NCI-H2196 (cell line): ENCODE results near the gene EXOC4.
"Not testable (repeated sequence)": the region's sequence is repeated elsewhere in the genome, so short reads cannot be mapped to it uniquely, and the experiment has no call there.

ENCODE experiments used
- DNase-seq: peaks from one replicate; lab custom pipeline; 2025; ENCODE audit not compliant: unreplicated experiment; lab: John Stamatoyannopoulos, UW

The EXOC4 gene

DNA sequence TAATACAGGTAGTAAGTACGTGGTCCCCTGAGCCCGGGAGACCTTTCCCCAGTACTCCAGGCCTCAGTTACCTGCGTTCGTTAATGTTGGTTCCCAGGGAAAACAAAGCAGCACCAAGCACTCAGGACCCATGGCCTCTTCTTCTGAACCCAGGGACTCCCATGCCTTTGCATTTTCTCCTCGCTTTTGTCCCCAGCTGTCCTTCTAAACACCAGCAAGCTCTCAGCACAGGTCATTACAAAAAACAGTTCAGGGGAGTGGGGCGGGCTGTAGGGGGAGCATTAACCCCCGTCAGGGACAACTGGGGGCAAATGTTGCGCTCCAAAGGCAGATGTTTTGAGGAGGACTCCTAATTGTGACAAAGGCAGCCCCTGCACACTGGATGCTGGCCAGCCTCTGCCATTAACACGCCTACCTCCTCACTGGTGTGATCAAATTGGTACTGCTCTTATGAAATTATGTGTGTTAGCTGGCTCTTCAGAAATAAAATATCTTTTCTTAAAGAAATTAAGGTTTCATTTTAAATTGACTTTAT is 793.8 kb downstream of the EXOC4 start:
- DNase-seq, result no peak

DNA sequence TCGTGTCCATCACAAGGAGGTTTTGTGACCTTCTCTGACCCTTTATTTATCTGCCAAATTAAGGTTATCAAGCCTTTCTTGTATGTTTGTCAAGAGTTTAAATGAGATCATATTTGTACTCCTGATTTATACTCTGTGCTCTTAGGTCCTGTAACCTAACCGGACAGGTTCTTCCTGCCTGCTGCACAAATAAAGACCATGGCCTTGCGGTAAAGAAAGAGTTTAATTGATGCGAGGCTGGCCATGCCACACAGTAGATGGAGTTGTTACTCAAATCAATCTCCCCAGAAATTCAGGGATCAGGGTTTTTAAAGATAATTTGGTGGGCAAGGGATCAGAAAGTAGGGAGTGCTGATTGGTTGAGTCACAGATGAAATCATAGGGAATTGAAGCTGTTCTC is 794.8 kb downstream of the EXOC4 start:
- DNase-seq, result no peak

DNA sequence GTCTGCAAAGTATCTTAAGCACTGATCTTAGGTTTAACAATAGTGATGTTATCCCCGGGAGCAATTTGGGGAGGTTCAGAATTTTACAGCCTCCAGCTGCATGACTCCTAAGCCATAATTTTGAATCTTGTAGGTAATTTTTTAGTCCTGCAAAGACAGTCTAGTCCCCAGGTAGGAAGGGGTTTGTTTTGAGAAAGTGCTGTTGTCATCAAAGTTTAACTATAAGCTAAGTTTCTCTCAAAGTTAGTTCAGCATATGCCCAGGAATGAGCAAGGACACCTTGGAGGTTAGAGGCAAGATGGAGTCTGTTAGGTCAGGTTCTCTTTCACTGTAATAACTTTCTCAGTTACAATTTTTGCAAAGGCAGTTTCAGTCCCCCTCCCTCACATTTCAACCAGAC is 795.3 kb downstream of the EXOC4 start:
- no peak for DNase-seq

DNA sequence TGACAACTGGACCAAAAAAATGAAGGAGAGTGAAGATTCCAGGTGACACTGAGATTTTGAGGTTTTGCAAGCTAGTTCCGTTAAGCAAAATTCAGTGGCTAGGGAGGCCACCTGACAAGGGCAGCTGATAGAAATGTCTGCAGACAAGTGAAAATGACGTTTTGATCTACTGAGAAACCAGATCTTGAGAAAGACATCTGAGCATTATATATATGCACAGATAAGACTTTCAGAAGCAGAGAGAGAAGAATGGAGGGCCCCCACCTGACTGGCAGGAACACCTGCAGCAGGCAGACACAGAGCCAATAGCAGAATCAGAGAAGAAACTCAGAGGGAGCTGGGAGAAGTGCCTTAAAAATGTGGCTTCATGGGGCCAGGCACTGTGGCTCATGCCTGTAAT is 798.1 kb downstream of the EXOC4 start:
- no peak for DNase-seq

DNA sequence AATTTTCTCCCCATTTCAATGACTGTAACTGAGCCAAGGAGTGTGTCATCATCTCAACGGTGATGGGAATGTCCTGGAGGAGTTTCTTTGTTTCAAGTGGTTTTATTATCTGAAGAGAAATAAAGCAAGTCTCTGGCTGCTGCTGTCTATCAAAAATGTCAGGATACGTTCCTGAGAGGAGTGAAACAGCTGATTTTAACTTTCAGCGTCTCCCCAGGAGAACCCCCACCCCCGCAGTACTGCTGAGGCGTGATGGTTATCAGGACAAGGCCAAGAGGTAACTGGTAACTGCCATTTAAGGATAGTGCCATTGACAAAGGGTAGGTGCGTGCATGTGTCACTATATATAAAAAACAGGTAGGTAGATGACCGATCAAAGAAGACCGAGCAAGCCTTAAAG is 803.9 kb downstream of the EXOC4 start:
- DNase-seq, result no peak

- DNase-seq, result no peak
Measured at GRCh38 chr7:134058521-134058920, 805.6 kb downstream of the EXOC4 start.

GRCh38 chr7:134058980-134059379 is 806.1 kb downstream of the EXOC4 start:
- no peak for DNase-seq

DNA sequence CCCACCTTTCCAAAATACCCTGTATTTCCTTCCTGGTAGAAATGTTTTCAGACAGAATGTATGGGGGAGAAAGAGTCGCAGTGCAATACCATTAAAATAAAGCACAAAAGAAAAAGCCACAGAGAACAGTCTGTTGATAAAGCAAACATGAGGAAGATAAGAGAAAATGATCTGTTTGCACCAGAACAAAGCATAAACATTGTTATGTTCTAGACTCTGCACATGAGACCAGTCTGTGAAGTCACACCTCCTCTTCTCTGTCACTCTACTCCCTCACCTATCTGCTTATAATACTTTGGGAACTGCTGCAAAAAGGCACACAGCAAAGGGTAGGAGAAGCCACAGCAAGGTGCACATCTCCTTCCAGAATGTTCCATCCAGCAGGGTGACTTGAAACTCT is 807.0 kb downstream of the EXOC4 start:
- DNase-seq, result no peak

DNA sequence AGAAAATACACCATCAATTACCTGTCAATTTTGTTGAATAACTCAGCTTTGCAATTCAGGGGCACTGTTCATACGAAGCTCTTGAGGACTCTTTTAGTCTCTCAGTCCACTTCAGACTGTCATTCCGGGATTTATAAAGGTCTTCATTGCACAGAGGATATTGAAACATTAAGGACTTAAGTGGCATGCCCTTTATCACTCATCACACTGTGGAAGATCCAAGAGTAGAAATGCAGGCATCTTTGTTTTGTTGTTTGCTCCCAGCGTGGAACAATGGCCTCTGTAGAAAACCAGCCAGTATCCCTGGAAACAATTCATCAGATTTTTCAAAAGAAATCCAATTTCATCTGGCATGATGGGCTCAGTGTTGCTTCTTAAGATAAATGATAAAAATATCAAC is 808.0 kb downstream of the EXOC4 start:
- DNase-seq, result no peak

GRCh38 chr7:134062460-134062859 is 809.6 kb downstream of the EXOC4 start:
- DNase-seq, result no peak

DNA sequence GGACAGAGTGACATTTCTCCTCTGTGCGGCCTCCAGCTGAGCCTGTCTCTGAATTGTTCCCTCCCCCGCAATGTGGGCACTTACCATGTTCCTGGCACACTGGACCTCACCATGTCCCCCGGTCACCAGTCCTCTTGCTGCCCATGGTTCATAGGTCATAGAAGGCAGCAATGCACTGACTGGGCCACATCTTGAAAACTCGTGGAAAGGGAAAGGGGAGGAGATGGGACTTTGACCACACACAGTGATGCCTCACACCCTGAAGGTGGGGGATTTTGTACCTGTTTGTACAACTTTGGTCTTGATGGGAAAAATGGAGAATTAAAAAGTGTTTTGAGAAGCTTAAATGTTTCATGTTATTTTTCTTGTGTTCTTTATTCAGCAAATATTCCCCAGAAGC is 812.5 kb downstream of the EXOC4 start:
- no peak for DNase-seq

DNA sequence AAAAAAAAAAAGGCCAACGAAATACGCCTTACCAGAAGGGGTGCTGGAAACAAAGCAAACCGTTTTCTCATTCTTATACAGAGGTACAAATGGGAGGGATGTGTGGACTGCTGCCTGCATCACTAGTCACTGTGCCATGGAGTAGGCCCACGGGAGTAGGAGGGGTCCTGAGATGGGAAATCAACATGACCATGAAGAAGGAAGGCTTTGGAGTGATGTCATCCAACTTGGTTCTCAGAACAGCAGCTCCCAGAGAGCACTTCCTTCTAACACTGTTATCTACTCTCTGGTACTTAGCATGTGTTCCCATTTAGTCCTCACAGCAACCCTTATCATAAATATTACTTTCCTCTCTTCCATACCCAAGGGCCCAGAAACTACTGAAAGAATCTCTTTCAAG is 814.3 kb downstream of the EXOC4 start:
- DNase-seq, result no peak

DNA sequence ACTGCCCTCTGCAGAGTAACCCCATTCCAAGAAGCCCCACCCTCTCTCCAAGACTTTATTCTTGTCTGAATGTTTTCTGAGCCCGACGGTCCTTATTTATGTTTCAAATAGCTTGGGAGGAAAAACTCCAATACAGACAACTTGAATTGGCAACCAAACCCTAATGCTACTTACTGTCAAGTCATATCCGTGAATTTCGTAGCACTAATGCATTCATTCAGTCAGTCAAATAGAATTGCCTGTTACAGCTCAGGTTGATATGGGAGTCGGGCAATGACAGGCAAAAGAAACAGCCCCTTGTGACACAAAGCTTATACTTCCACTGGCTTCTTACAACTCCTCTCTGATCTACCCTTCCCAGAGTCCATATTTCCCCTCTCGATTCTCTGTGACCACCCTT is 815.8 kb downstream of the EXOC4 start:
- no peak for DNase-seq

GRCh38 chr7:134069187-134069586 is 816.3 kb downstream of the EXOC4 start:
- DNase-seq, result no peak

GRCh38 chr7:134070673-134071072 is 817.8 kb downstream of the EXOC4 start:
- no peak for DNase-seq

DNA sequence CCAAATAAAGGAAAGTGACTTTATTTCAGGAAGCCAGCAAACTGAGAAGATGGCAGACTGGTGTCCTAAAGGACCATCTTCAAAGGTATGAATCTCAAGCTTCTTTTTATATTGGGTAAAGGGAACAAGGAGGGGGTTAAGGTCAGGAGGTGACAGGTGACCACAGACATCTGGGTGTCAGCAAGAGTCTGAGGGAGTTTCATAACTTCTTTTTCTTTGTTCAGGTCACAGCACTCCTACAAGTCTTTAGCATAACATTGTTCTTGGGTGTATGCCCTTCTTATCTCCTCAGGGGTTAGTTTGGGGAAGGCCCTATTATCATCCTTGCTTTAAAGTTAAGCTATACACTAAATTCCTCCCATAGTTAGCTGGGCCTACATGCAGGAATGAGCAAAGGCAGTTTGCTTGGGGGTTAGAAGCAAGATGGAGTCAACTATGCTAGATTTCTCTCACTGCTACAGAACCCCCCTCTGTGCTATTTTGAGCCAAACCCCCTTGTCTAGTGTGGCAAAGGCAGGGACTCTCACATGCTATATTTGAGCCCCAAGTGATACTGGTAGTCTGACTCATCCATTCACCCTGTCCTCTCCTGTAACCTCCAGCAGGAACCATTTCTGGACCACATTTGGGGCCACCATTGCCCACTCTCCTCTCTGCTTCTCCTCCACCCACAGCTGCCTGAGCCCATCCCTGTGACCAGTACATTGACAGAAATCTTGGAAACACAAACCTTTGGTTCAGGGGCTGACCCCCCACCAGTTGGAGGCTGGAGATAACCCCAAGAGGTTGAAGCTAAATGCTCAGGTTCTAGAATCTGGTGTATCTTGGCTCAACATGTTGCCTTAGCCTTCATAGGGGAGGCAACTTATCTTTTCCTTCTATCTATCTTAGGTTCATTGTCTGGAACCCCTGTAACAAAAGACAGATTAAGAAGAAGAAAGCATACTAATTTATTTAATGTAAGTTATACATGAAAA is 818.8 kb downstream of the EXOC4 start:
- DNase-seq, result no peak

DNA sequence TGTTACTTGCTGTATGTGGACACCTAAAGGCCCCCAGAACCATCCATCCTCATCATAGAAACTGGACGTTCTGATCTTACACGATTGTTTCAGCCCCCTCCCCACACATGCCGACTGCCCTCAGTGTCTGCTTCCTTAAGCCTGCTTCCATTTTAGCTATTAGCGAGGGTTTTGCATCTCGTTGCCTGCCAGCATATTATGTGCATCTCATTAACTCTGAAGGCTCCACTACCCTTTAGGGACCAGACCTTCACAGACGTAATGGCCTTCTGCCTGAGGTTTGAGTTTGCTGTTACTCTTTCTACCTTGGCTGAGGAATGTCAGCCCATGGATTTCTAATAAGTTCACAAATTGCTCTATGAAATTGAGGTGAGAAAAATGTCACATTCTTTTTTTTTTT is 820.4 kb downstream of the EXOC4 start:
- DNase-seq, result no peak

DNA sequence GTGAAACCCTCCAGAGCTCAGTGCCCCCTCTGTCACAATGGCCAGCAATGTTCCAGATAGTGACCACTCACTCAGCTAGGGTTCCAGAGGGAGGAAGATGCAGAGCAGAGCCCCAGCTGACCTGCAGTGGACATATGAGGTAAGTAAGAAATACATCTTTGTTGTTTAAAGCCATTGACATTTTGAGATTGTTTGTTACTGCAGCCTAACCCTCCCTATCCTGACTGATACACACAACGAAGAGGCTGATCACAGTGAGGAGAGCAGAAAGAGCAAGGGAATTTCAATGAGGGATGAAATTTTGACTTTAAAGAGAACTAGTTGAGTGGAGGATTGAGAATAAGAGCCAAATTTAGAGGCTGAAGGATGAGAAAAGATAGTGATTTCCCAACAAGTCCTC is 822.9 kb downstream of the EXOC4 start:
- no peak for DNase-seq

- not testable (repeated sequence) for DNase-seq
Measured at GRCh38 chr7:134077560-134077959, 824.7 kb downstream of the EXOC4 start.

DNA sequence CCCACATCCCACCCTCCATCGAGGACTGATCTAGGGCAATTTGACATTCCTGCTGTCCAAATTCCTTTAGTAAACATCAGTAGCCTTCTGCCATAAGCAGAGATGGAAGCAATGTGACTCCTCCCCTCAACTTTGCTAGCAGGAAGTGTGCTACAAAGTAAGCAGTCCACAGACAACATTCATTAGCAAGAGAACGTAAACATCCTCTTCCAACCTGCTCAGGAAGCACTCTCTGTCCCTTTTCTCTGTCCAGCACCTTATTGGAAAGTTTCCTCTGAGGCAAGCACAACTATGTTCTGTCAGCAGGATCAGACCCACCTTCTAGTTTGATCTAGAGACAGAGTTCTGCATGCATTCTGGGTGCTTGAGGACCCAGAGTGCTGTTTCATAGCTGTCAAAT is 826.1 kb downstream of the EXOC4 start:
- DNase-seq, result no peak

DNA sequence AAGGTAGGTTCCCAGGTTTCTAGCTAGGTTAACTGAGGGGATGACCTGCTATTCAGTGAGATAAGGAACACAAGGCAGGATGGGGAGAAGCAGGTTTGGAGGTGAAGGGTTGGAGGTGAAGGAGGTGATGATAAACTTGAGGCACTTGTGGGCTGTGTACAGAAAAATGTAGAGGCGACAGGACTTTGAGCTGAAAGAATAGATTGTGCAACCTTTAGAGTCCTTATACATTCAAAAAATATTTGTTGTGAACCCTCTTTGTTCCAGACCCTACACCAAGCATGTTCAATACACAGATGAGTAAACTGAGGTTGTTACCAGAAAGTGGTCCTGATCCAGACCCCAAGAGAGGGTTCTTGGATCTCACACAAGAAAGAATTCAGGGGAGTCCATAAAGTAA is 828.8 kb downstream of the EXOC4 start:
- DNase-seq, result no peak

DNA sequence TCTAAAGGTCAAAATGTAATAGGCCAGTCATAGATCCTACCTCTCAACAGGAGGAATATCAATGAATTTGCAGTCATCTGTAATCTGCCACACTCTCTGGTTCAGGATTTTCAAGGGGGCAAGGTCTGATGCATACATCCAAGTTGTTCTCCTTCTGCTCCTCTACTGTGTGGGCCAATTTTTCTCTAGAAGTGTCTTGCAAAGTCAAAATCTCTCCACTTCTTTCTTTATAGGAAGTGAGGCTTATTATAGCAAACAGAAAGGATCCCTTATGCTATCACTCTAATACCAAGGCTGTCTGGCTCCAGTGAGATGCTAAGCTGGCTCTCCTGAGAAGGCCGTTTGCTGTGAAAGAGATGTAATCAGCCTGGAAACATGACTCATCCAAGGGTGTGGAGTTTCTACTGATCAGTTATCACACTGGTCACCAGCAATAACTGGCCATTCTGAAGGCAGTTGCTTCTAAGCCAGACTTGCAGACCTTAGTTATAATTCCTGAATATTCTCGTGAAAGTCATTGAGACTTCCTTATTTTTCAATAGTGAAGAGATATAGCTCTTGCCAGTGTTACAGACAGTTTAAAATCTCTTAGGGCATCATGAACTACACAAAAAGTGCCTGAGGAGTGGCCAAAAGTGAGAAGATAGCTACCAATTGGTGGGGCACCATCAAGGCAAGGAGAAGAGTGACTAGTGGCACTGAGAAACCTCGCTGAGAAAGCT is 831.0 kb downstream of the EXOC4 start:
- no peak for DNase-seq
